SK-N-SH (cell line): ENCODE results near the gene DNHD1. TPM values are rescaled to one million over a fixed set of nuclear protein-coding genes. Genes with fewer than 3 reads are reported as not detected.

Experiments
- CTCF ChIA-PET: fragments of 300-600, 350-600 bp; formaldehyde crosslinking; extraction: SDS; loops from one replicate; lab custom pipeline; 2021; lab: Yijun Ruan, JAX
- POLR2A ChIA-PET: fragments of 350-600 bp; sonication (Branson Sonifier 250); formaldehyde crosslinking; extraction: SDS; loops from one replicate; lab custom pipeline; 2020; ENCODE audit warnings: antibody characterized with exemption, inconsistent platforms; lab: Yijun Ruan, JAX
- DNase-seq: peaks from one replicate; pipeline ENCODE4 v3.0.0; 2012
- H2AFZ ChIP-seq: fragments of 200-600 bp; sonication (generic); 2 replicates; pipeline ENCODE4 v1.8.1; 2016; ENCODE audit warnings: antibody characterized with exemption, mild to moderate bottlenecking, low read depth
- H3F3A ChIP-seq: fragments of 200-600 bp; sonication (generic); replicated peaks from 2 replicates; pipeline ENCODE3; 2016; ENCODE audit warnings: antibody characterized with exemption, mild to moderate bottlenecking; ENCODE audit not compliant: insufficient read depth
- H3K27ac ChIP-seq, 2 experiments: fragments of 200-500 bp in 1 of 2; fragments of 200-600 bp in 1 of 2; sonication (Bioruptor generic) in 1 of 2; sonication (generic), shearing (Covaris generic) in 1 of 2; 2 replicates each; pipeline versions ENCODE4 v1.5.1 to v1.6.1; 2014 to 2016; ENCODE audit warnings: low read depth in 2 of 2, inconsistent platforms in 1 of 2, low read length in 1 of 2, mild to moderate bottlenecking in 1 of 2, mixed read lengths in 1 of 2
- H3K27me3 ChIP-seq: fragments of 200-600 bp; sonication (generic), shearing (Covaris generic); 2 replicates; pipeline ENCODE4 v1.6.1; 2016; ENCODE audit warnings: mixed run types; ENCODE audit not compliant: insufficient read depth
- H3K36me3 ChIP-seq, 2 experiments: fragments of 200-500 bp in 1 of 2; fragments of 200-600 bp in 1 of 2; sonication (Bioruptor generic) in 1 of 2; sonication (generic) in 1 of 2; replicated peaks in 1 of 2; 2 replicates each; pipeline versions ENCODE3 to v1.5.1; 2014 to 2016; ENCODE audit warnings: low read length in 1 of 2, mild to moderate bottlenecking in 1 of 2; ENCODE audit not compliant: insufficient read depth in 2 of 2, control insufficient read depth in 1 of 2
- H3K4me1 ChIP-seq, 2 experiments: fragments of 200-500 bp in 1 of 2; fragments of 200-600 bp in 1 of 2; sonication (Bioruptor generic) in 1 of 2; sonication (generic), shearing (Covaris generic) in 1 of 2; 2 replicates each; pipeline versions ENCODE4 v1.5.1 to v1.6.1; 2014 to 2016; ENCODE audit warnings: low read depth in 1 of 2, low read length in 1 of 2, mixed run types in 1 of 2; ENCODE audit not compliant: insufficient read depth in 2 of 2, control insufficient read depth in 1 of 2
- H3K4me2 ChIP-seq: fragments of 200-600 bp; sonication (generic), shearing (Covaris generic); 2 replicates; pipeline ENCODE4 v1.6.1; 2017; ENCODE audit warnings: mixed run types
- H3K4me3 ChIP-seq, 2 experiments: fragments of 200-500 bp in 1 of 2; fragments of 200-600 bp in 1 of 2; sonication (Bioruptor generic) in 1 of 2; sonication (generic), shearing (Covaris generic) in 1 of 2; 2 replicates each; pipeline versions ENCODE4 v1.5.1 to v1.8.1; 2014 to 2016; ENCODE audit warnings: low read depth in 2 of 2, inconsistent platforms in 1 of 2, low read length in 1 of 2, mild to moderate bottlenecking in 1 of 2, mixed read lengths in 1 of 2, moderate library complexity in 1 of 2
- H3K79me2 ChIP-seq: fragments of 200-600 bp; sonication (generic); 2 replicates; pipeline ENCODE4 v1.8.1; 2017; ENCODE audit warnings: mild to moderate bottlenecking; ENCODE audit not compliant: insufficient read depth
- H3K9ac ChIP-seq: fragments of 200-600 bp; sonication (generic); 2 replicates; pipeline ENCODE4 v1.6.1; 2017; ENCODE audit warnings: mixed run types
- H3K9me2 ChIP-seq: fragments of 200-600 bp; sonication (generic); 2 replicates; pipeline ENCODE4 v1.6.1; 2017; ENCODE audit warnings: mixed run types
- H3K9me3 ChIP-seq: fragments of 200-600 bp; sonication (generic); 2 replicates; pipeline ENCODE4 v1.6.1; 2017; ENCODE audit warnings: mixed run types, mild to moderate bottlenecking, moderate library complexity
- H4K20me1 ChIP-seq: fragments of 200-600 bp; sonication (generic); 2 replicates; pipeline ENCODE4 v1.6.1; 2017; ENCODE audit warnings: mild to moderate bottlenecking, mixed run types; ENCODE audit not compliant: insufficient read depth
- CHD2 ChIP-seq: fragments of 150-350 bp; IDR thresholded peaks from 2 replicates; pipeline ENCODE4 v1.6.1; 2018; ENCODE audit warnings: low read length; ENCODE audit not compliant: partially characterized antibody
- ELF1 ChIP-seq: IDR thresholded peaks from 2 replicates; pipeline ENCODE4 v1.4.0; 2012
- FOSL2 ChIP-seq: IDR thresholded peaks from 2 replicates; pipeline ENCODE4 v1.4.0; 2012; ENCODE audit warnings: low read depth, mild to moderate bottlenecking, moderate library complexity, borderline replicate concordance
- FOXM1 ChIP-seq: IDR thresholded peaks from 2 replicates; pipeline ENCODE4 v1.4.0; 2012; ENCODE audit warnings: low read depth, mild to moderate bottlenecking
- GABPA ChIP-seq: IDR thresholded peaks from 2 replicates; pipeline ENCODE4 v1.4.0; 2012; ENCODE audit warnings: low read depth, mild to moderate bottlenecking
- JUND ChIP-seq: IDR thresholded peaks from 2 replicates; pipeline ENCODE4 v1.4.0; 2012
- MAX ChIP-seq: IDR thresholded peaks from 2 replicates; pipeline ENCODE4 v1.4.0; 2012; ENCODE audit warnings: low read depth
- MEF2A ChIP-seq: IDR thresholded peaks from 2 replicates; pipeline ENCODE4 v1.4.0; 2012; ENCODE audit warnings: low read depth, borderline replicate concordance
- PBX3 ChIP-seq: IDR thresholded peaks from 2 replicates; pipeline ENCODE4; 2012
- POLR2AphosphoS5 ChIP-seq: IDR thresholded peaks from 2 replicates; pipeline ENCODE4 v1.6.1; 2012; ENCODE audit warnings: low read depth, low read length
- RAD21 ChIP-seq: IDR thresholded peaks from 2 replicates; pipeline ENCODE4 v1.6.1; 2012; ENCODE audit warnings: mild to moderate bottlenecking, low read length
- RCOR1 ChIP-seq: fragments of 150-350 bp; IDR thresholded peaks from 2 replicates; pipeline ENCODE4 v1.6.1; 2017; ENCODE audit warnings: antibody characterized with exemption, low read length
- REST ChIP-seq: IDR thresholded peaks from 2 replicates; pipeline ENCODE4 v1.6.1; 2012; ENCODE audit warnings: mild to moderate bottlenecking, low read depth, low read length, moderate library complexity
- RFX5 ChIP-seq: IDR thresholded peaks from 2 replicates; pipeline ENCODE4 v1.6.1; 2012; ENCODE audit warnings: mild to moderate bottlenecking, improper control_type of control experiment, low read length
- SIN3A ChIP-seq: IDR thresholded peaks from 2 replicates; pipeline ENCODE4 v1.6.1; 2012; ENCODE audit warnings: low read depth, mild to moderate bottlenecking, low read length, moderate library complexity, borderline replicate concordance
- TCF12 ChIP-seq: IDR thresholded peaks from 2 replicates; pipeline ENCODE4 v1.4.0; 2012
- USF2 ChIP-seq: fragments of 150-350 bp; IDR thresholded peaks from 2 replicates; pipeline ENCODE4 v1.6.1; 2017; ENCODE audit warnings: antibody characterized with exemption, low read length, low read depth, borderline replicate concordance
- WGBS: methylation state at CpG from one replicate; pipeline ENCODE4 v1.1.6; 2017; ENCODE audit warnings: low lambda C conversion rate; 5-methylcytosine and 5-hydroxymethylcytosine counted together
- polyA plus RNA-seq, 3 experiments: library from polyadenylated mRNA; depleted of rRNA; stranded (reverse); fragments of >200 nt; gene quantifications; 2 replicates each; pipeline ENCODE4 v1.2.3, GENCODE V29; 2012
- TF ChIP-seq, protein P1 (sequence below): fragments of 150-350 bp; IDR thresholded peaks from 2 replicates; pipeline ENCODE4 v1.6.1; 2016; ENCODE audit warnings: mild to moderate bottlenecking, low read depth, low read length

DNHD1 gene
- polyA plus RNA-seq, 1 of the 3 experiments (the other 2 are of a cell fraction) = 5.3 TPM

DNA sequence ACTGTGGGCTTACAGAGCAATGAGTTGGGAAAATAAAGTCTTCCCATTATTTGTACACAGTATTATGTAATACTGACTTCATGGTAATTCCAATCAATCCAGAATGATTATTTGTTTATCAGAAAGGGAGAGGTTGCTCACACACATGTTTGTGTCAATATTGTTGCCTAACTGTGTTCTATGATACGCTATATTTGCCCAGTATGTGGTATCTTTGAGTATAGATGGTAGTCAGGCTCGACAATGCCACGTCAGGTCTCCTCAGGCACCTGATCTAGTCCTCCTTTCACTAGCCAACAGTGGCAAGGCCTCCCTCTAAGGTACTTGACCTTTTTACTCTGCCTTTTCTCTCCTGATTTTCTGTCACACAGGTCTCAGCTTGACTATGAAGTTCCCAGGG, 5.3 kb downstream of the DNHD1 start:
- no peaks in the 10 kb centered on the region for H3K27me3 ChIP-seq
- no peak for DNase-seq
- peaks cover 13% of the 10 kb centered on the region in 2 experiments for H3K36me3 ChIP-seq
- TF ChIP-seq RFX5 = no peak
- TF ChIP-seq, protein P1, sequence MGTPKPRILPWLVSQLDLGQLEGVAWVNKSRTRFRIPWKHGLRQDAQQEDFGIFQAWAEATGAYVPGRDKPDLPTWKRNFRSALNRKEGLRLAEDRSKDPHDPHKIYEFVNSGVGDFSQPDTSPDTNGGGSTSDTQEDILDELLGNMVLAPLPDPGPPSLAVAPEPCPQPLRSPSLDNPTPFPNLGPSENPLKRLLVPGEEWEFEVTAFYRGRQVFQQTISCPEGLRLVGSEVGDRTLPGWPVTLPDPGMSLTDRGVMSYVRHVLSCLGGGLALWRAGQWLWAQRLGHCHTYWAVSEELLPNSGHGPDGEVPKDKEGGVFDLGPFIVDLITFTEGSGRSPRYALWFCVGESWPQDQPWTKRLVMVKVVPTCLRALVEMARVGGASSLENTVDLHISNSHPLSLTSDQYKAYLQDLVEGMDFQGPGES = no peak
- TF ChIP-seq TCF12 = no peak
- no peak for TF ChIP-seq MEF2A
- no peak for TF ChIP-seq FOSL2
- TF ChIP-seq ELF1 = no peak
- TF ChIP-seq GABPA = no peak
- TF ChIP-seq PBX3 = no peak
- TF ChIP-seq RCOR1 = no peak
- no peak for TF ChIP-seq JUND
- TF ChIP-seq FOXM1 = no peak
- no peak for TF ChIP-seq USF2
- no peak for TF ChIP-seq MAX
- TF ChIP-seq CHD2 = no peak
- TF ChIP-seq SIN3A = no peak
- no peak for TF ChIP-seq REST
- TF ChIP-seq POLR2AphosphoS5 = no peak
- TF ChIP-seq RAD21 = no peak
- H3K27ac ChIP-seq = no peak overlapping the region
- H2AFZ ChIP-seq = no peak overlapping the region
- no peaks in the 10 kb centered on the region for H3K9me3 ChIP-seq
- H3K4me1 ChIP-seq = 0 out of 4 replicates have a peak, but pooled peaks cover 0 to 4% of the 10 kb centered on the region in 2 experiments
- no peaks in the 10 kb centered on the region for H3K79me2 ChIP-seq
- H3K4me2 ChIP-seq = no peak overlapping the region
- WGBS = 94% methylated on average over 3 of the region's 3 CpGs
- H4K20me1 ChIP-seq = no peaks in the 10 kb centered on the region
- H3K4me3 ChIP-seq = no peak overlapping the region
- ChIA-PET CTCF (interaction anchor here (1.1 to 2.9 kb wide), 2 partner anchors 63 to 123 kb away, joined by 4 to 10 read pairs; no protein-coding TSS in a partner anchor), POLR2A (interaction anchor here (1.1 kb wide), 1 partner anchor 16 kb away, joined by 3 read pairs; no protein-coding TSS in a partner anchor)
- H3K9me2 ChIP-seq = no peaks in the 10 kb centered on the region
- no peak overlapping the region for H3K9ac ChIP-seq
- H3F3A ChIP-seq = peaks cover 5% of the 10 kb centered on the region
